ENCODE results near the gene CTSH. TPM values are rescaled to one million over a fixed set of nuclear protein-coding genes. Genes with fewer than 3 reads are reported as not detected.

CTSH gene
- total RNA-seq, 1 experiment from 2014 or later = 16.2 TPM

Small RNA genes lying within 50 kb of the gene (small RNA-seq; reads per million reads assigned to genes)
- gene RNU6-415P = not detected

Other genes with a start within 250 kb of the CTSH start
- gene ADAMTS7, start 133.6 kb downstream of the CTSH start, total RNA-seq (2014; rRNA removed; shearing (Covaris generic)) = 0.23 and 0.96 TPM in 2 replicates
- 179 and 351 TPM in 2 replicates for gene MORF4L1, start 72.2 kb downstream of the CTSH start, total RNA-seq (2014; rRNA removed; shearing (Covaris generic))
- 0.14 and 1.2 TPM in 2 replicates for gene RASGRF1, start 145.7 kb upstream of the CTSH start, total RNA-seq (2014; rRNA removed; shearing (Covaris generic))

All from HT1080 (cell line).